PC-9 (cell line): ENCODE results near the gene SHISA7. TPM values are rescaled to one million over a fixed set of nuclear protein-coding genes. Genes with fewer than 3 reads are reported as not detected.

ENCODE experiments used
- BruUV-seq: library from RNA; stranded (reverse); fragments of 400-500 nt; replicated peaks from 2 replicates; lab custom pipeline; 2021; lab: Mats Ljungman, UMichigan
- CTCF ChIA-PET: fragments of 300-600 bp; sonication (Branson Sonifier 250); formaldehyde crosslinking; loops from one replicate; lab custom pipeline; 2022; ENCODE audit warnings: antibody characterized with exemption; lab: Charles Lee
- POLR2A ChIA-PET: fragments of 300-600 bp; sonication (Branson Sonifier 250); formaldehyde crosslinking; loops from one replicate; lab custom pipeline; 2022; ENCODE audit warnings: antibody characterized with exemption; ENCODE audit not compliant: unreplicated experiment; lab: Charles Lee
- DNase-seq, 2 experiments: peaks; one replicate each; pipeline versions ENCODE4 v3.0.0 to v3.0.0-alpha.2; 2015 to 2022; ENCODE audit warnings: mixed read lengths in 1 of 2
- H2AFZ ChIP-seq: fragments of 200-600 bp; sonication (generic); 2 replicates; pipeline ENCODE4 v1.8.1; 2017; ENCODE audit warnings: antibody characterized with exemption
- H3F3A ChIP-seq: fragments of 200-600 bp; sonication (generic); 2 replicates; pipeline ENCODE4 v1.8.1; 2017; ENCODE audit warnings: antibody characterized with exemption, mild to moderate bottlenecking, low read depth; ENCODE audit not compliant: insufficient read depth
- H3K27ac ChIP-seq: fragments of 200-600 bp; sonication (generic); 2 replicates; pipeline ENCODE4 v1.6.1; 2016; ENCODE audit warnings: mixed run types
- H3K27me3 ChIP-seq: fragments of 200-600 bp; sonication (generic); 2 replicates; pipeline ENCODE4 v1.6.1; 2016; ENCODE audit warnings: low read depth, mixed run types; ENCODE audit not compliant: insufficient read depth
- H3K36me3 ChIP-seq: fragments of 200-600 bp; sonication (generic); 2 replicates; pipeline ENCODE4 v1.6.1; 2016; ENCODE audit warnings: low read depth, mixed run types
- H3K4me1 ChIP-seq: fragments of 200-600 bp; sonication (generic); replicated peaks from 2 replicates; pipeline ENCODE4 v1.6.1; 2016; ENCODE audit warnings: mixed run types; ENCODE audit not compliant: insufficient read depth
- H3K4me2 ChIP-seq: fragments of 200-600 bp; sonication (generic); 2 replicates; pipeline ENCODE4 v1.6.1; 2017; ENCODE audit warnings: mixed run types
- H3K4me3 ChIP-seq: fragments of 200-600 bp; sonication (generic); 2 replicates; pipeline ENCODE4 v1.6.1; 2016; ENCODE audit warnings: mixed run types
- H3K79me2 ChIP-seq: fragments of 200-600 bp; sonication (generic); 2 replicates; pipeline ENCODE4 v1.6.1; 2017; ENCODE audit warnings: low read depth, mixed run types
- H3K9me2 ChIP-seq: fragments of 200-600 bp; sonication (generic); 2 replicates; pipeline ENCODE4 v1.8.1; 2017; ENCODE audit warnings: mild to moderate bottlenecking; ENCODE audit not compliant: insufficient read depth
- H3K9me3 ChIP-seq: fragments of 200-600 bp; sonication (generic); 2 replicates; pipeline ENCODE4 v1.8.1; 2016; ENCODE audit warnings: low read depth; ENCODE audit not compliant: insufficient read depth
- H4K20me1 ChIP-seq: fragments of 200-600 bp; sonication (generic); 2 replicates; pipeline ENCODE4 v1.8.1; 2017; ENCODE audit not compliant: insufficient read depth
- CTCF ChIP-seq: fragments of 200-600 bp; sonication (generic); conservative IDR thresholded peaks from 2 replicates; pipeline ENCODE4 v1.6.1; 2017; ENCODE audit warnings: mixed run types, antibody characterized with exemption, mild to moderate bottlenecking, moderate library complexity
- EZH2 ChIP-seq: fragments of 200-600 bp; sonication (generic); IDR thresholded peaks from 2 replicates; pipeline ENCODE4 v1.8.0; 2017; ENCODE audit warnings: antibody characterized with exemption, low read depth
- intact Hi-C: fragments of 100-400 bp; cut with micrococcal nuclease; formaldehyde crosslinking; loops from one replicate; pipeline ENCODE4 v1.10.0; 2022; ENCODE audit not compliant: unreplicated experiment
- total RNA-seq: library from RNA; stranded (reverse); gene quantifications from 2 replicates; pipeline ENCODE4 v1.2.3, GENCODE V29; 2021

SHISA7 gene
- total RNA-seq, 1 experiment from 2014 or later = not detected

GRCh38 chr19:55391702-55392615 lies 51.1 kb downstream of the SHISA7 start:
- peaks cover 34% of the 10 kb centered on the region for H3K79me2 ChIP-seq
- H3K36me3 ChIP-seq = peaks cover 32% of the 10 kb centered on the region
- ChIA-PET POLR2A (interaction anchor here (0.6 kb wide), 1 partner anchor 20 kb away, joined by 6 read pairs; no protein-coding TSS in a partner anchor), CTCF (no interaction called here)
- H2AFZ ChIP-seq = no peak overlapping the region
- no peak overlapping the region for H3K4me2 ChIP-seq
- intact Hi-C loops = no loop called here
- peaks cover 87% of the 10 kb centered on the region for H3F3A ChIP-seq
- BruUV-seq = no TSS peak
- no peak overlapping the region for H3K27ac ChIP-seq
- no peaks in the 10 kb centered on the region for H3K9me3 ChIP-seq
- no peaks in the 10 kb centered on the region for H3K9me2 ChIP-seq
- no peak overlapping the region for H3K4me3 ChIP-seq
- no peaks in the 10 kb centered on the region for H3K27me3 ChIP-seq
- TF ChIP-seq CTCF (no peak), EZH2 (no peak)
- peaks cover 20% of the 10 kb centered on the region for H3K4me1 ChIP-seq
- no peak for DNase-seq
- peaks cover 54% of the 10 kb centered on the region for H4K20me1 ChIP-seq

- POLR2A ChIA-PET = interaction anchor here (0.5 to 0.6 kb wide), 2 partner anchors 19 to 23 kb away, joined by 6 to 12 read pairs; no protein-coding TSS in a partner anchor
- Histone ChIP-seq H3K27me3 (no peaks in the 10 kb centered on the region), H4K20me1 (peaks cover 61% of the 10 kb centered on the region), H3K79me2 (peaks cover 41% of the 10 kb centered on the region), H3K27ac (no peak overlapping the region), H3K9me2 (no peaks in the 10 kb centered on the region), H3K4me2 (no peak overlapping the region), H3K9me3 (no peaks in the 10 kb centered on the region), H3K4me1 (peaks cover 23% of the 10 kb centered on the region), H3K4me3 (no peak overlapping the region), H3K36me3 (peaks cover 38% of the 10 kb centered on the region), H3F3A (peaks cover 92% of the 10 kb centered on the region), H2AFZ (no peak overlapping the region)
- BruUV-seq = no TSS peak
- DNase-seq = no peak
- intact Hi-C loops = no loop called here
- no peak for TF ChIP-seq CTCF
- TF ChIP-seq EZH2 = no peak
- CTCF ChIA-PET = interaction anchor here (1.0 kb wide), 1 partner anchor 77 kb away, joined by 3 read pairs; no protein-coding TSS in a partner anchor
Observed at GRCh38 chr19:55391191-55391670, 51.9 kb downstream of the SHISA7 start.

- POLR2A ChIA-PET = interaction anchor here (0.5 kb wide), 1 partner anchor 22 kb away, joined by 12 read pairs; no protein-coding TSS in a partner anchor
- Histone ChIP-seq H4K20me1 (peaks cover 64% of the 10 kb centered on the region), H3K4me2 (no peak overlapping the region), H3K27me3 (no peaks in the 10 kb centered on the region), H3F3A (peaks cover 85% of the 10 kb centered on the region), H3K4me1 (peaks cover 23% of the 10 kb centered on the region), H3K9me2 (no peaks in the 10 kb centered on the region), H3K27ac (no peak overlapping the region), H3K9me3 (no peaks in the 10 kb centered on the region), H3K4me3 (no peak overlapping the region), H2AFZ (no peak overlapping the region), H3K79me2 (peaks cover 45% of the 10 kb centered on the region), H3K36me3 (peaks cover 38% of the 10 kb centered on the region)
- BruUV-seq = no TSS peak
- CTCF ChIA-PET = interaction anchor here (0.6 to 1.0 kb wide), 2 partner anchors 77 to 916 kb away, joined by 3 to 5 read pairs; no protein-coding TSS in a partner anchor
- DNase-seq = no peak
- intact Hi-C loops = no loop called here
- TF ChIP-seq CTCF (no peak), EZH2 (no peak)
Observed at GRCh38 chr19:55390461-55390880, 52.6 kb downstream of the SHISA7 start.
